RWPE1 (cell line): ENCODE results near the gene RABL2A.
"Not testable (repeated sequence)": the region's sequence is repeated elsewhere in the genome, so short reads cannot be mapped to it uniquely, and the experiment has no call there.

ENCODE experiments used
- CTCF ChIA-PET: fragments of 350-600 bp; sonication (Branson Sonifier 250); formaldehyde crosslinking; extraction: SDS; loops from one replicate; lab custom pipeline; 2021; lab: Yijun Ruan, JAX
- POLR2A ChIA-PET: fragments of 400-600 bp; formaldehyde crosslinking; extraction: SDS; loops from one replicate; lab custom pipeline; 2020; ENCODE audit warnings: antibody characterized with exemption; ENCODE audit not compliant: low non-redundant PET; lab: Yijun Ruan, JAX
- DNase-seq: peaks from one replicate; pipeline ENCODE4 v3.0.0; 2012; ENCODE audit warnings: low spot score
- H3K27ac ChIP-seq: fragments of 450-650 bp; 2 replicates; pipeline ENCODE4 v1.5.1; 2017
- TF ChIP-seq, protein P1 (sequence below): fragments of 450-650 bp; conservative IDR thresholded peaks from 2 replicates; pipeline ENCODE4 v1.5.1; 2017; ENCODE audit warnings: low read depth, mild to moderate bottlenecking

RABL2A gene

DNA sequence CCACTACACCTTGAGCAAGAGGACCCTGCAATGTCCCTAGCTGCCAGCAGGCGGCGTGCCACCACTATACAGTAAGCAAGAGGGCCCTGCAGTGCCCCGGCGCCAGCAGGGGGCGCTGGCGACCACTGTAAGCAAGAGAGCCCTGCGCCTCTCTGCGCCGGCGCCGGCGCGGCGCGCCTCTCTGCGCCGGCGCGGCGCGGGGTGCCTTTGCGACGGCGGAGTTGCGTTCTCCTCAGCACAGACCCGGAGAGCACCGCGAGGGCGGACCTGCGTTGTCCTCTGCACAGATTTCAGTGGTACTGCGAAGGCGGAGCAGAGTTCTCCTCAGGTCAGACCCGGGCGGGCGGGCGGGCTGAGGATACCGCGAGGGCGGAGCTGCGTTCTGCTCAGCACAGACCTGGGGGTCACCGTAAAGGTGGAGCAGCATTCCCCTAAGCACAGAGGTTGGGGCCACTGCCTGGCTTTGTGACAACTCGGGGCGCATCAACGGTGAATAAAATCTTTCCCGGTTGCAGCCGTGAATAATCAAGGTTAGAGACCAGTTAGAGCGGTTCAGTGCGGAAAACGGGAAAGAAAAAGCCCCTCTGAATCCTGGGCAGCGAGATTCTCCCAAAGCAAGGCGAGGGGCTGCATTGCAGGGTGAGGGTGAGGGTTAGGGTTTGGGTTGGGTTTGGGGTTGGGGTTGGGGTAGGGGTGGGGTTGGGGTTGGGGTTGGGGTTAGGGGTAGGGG lies 24.9 kb upstream of the RABL2A start:
- POLR2A ChIA-PET = not testable (repeated sequence)

DNA sequence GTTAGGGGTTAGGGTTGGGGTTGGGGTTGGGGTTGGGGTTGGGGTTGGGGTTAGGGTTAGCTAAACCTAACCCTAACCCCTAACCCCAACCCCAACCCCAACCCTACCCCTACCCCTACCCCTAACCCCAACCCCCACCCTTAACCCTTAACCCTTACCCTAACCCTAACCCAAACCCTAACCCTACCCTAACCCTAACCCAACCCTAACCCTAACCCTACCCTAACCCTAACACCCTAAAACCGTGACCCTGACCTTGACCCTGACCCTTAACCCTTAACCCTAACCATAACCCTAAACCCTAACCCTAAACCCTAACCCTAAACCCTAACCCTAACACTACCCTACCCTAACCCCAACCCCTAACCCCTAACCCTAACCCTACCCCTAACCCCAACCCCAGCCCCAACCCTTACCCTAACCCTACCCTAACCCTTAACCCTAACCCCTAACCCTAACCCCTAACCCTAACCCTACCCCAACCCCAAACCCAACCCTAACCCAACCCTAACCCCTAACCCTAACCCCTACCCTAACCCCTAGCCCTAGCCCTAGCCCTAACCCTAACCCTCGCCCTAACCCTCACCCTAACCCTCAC lies 24.1 kb upstream of the RABL2A start:
- peak overlapping the region; percentile 94 for H3K27ac ChIP-seq
- no peak for DNase-seq
- ChIA-PET POLR2A (no interaction called here), CTCF (no interaction called here)
- TF ChIP-seq, protein P1, sequence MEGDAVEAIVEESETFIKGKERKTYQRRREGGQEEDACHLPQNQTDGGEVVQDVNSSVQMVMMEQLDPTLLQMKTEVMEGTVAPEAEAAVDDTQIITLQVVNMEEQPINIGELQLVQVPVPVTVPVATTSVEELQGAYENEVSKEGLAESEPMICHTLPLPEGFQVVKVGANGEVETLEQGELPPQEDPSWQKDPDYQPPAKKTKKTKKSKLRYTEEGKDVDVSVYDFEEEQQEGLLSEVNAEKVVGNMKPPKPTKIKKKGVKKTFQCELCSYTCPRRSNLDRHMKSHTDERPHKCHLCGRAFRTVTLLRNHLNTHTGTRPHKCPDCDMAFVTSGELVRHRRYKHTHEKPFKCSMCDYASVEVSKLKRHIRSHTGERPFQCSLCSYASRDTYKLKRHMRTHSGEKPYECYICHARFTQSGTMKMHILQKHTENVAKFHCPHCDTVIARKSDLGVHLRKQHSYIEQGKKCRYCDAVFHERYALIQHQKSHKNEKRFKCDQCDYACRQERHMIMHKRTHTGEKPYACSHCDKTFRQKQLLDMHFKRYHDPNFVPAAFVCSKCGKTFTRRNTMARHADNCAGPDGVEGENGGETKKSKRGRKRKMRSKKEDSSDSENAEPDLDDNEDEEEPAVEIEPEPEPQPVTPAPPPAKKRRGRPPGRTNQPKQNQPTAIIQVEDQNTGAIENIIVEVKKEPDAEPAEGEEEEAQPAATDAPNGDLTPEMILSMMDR = no peak

More for the DNA sequence above, 24.9 kb upstream of the RABL2A start:
- CTCF ChIA-PET, H3K27ac ChIP-seq, DNase-seq: not testable (repeated sequence)
- TF ChIP-seq, protein P1 = peak; percentile 51

DNA sequence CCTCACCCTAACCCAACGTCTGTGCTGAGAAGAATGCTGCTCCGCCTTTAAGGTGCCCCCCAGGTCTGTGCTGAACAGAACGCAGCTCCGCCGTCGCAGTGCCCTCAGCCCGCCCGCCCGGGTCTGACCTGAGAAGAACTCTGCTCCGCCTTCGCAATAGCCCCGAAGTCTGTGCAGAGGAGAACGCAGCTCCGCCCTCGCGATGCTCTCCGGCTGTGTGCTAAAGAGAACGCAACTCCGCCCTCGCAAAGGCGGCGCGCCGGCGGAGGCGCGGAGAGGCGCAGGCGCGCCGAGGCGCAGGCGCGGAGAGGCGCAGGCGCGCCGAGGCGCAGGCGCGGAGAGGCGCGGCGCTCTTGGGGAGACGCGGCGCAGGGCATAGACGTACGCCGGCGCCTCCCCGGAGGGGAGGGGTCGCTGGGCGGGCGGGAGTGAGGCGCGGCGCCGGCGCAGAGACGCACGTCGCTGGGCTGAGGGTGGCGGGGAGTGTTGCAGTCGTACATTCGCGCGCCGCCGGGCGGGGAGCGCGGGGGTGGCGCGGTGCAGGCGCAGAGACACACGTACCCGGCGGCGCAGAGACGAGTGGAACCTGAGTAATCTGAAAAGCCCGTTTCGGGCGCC lies 23.5 kb upstream of the RABL2A start:
- POLR2A ChIA-PET = not testable (repeated sequence)
- peak; percentile 58 for DNase-seq
- CTCF ChIA-PET = interaction anchor here (1.1 to 1.2 kb wide), 2 partner anchors 71 to 117 kb away, joined by 3 to 4 read pairs; no protein-coding TSS in a partner anchor
- H3K27ac ChIP-seq = peak overlapping the region; percentile 94

DNA sequence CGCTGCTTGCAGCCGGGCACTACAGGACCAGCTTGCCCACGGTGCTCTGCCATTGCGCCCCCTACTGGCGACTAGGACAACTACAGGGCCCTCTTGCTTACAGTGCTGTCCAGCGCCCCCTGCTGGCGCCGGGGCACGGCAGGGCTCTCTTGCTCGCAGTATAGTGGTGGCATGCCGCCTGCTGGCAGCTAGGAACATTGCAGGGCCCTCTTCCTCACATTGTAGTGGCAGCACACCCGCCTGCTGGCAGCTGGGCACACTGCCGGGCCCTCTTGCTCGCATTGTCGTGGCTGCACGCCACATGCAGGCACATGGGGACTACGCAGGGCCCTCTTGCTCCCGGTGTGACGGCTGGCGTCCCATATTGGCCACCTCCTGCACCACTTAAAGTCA lies 23.0 kb upstream of the RABL2A start:
- POLR2A ChIA-PET = not testable (repeated sequence)
- TF ChIP-seq, protein P1 = peak; percentile 100
- DNase-seq = peak; percentile 26
- H3K27ac ChIP-seq = peak overlapping the region; percentile 94
- CTCF ChIA-PET = interaction anchor here (0.6 to 1.2 kb wide), 3 partner anchors 70 to 279 kb away, joined by 3 to 4 read pairs (median 3); no protein-coding TSS in a partner anchor

DNA sequence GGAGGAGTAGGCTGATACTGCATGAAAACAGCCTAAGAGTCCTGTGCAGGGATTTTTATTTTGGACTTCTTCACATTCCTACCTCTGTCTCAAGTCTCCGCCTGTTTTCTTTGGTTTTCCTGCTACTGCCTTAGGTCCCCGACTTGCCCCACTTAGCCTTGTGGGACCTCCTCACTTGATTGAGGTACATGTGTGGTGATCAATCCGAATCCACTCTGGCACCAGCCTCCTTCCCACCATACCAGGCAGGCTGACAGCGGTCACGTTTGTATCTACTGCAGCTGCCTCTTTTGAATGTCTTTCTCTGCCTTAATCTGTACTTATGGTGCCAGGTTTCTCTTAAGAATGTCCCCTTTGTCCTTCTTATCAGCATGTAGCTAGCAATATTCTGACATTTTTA lies 22.4 kb upstream of the RABL2A start:
- POLR2A ChIA-PET, DNase-seq: not testable (repeated sequence)
- CTCF ChIA-PET = interaction anchor here (0.6 to 1.2 kb wide), 3 partner anchors 69 to 279 kb away, joined by 3 to 4 read pairs (median 3); no protein-coding TSS in a partner anchor
- peak overlapping the region; percentile 94 for H3K27ac ChIP-seq

DNA sequence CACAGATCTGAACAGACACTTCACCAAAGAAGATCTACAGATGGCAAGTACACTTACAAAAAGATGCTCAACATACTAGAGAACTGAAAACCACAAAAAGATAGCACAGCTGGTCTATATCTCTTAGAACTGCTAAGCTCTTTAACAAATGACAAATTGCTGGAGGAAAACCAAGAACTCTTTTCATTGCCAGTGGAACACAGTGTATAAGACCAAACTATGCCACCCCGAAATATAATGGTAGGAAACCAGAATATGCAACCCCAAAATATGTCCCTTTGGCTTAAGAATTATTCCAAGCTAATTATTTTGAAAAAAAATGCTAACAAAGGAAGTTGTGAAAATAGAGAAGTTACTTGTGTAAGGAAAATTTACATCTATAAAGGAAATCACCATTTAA lies 21.0 kb upstream of the RABL2A start:
- H3K27ac ChIP-seq, POLR2A ChIA-PET, DNase-seq, CTCF ChIA-PET: not testable (repeated sequence)

DNA sequence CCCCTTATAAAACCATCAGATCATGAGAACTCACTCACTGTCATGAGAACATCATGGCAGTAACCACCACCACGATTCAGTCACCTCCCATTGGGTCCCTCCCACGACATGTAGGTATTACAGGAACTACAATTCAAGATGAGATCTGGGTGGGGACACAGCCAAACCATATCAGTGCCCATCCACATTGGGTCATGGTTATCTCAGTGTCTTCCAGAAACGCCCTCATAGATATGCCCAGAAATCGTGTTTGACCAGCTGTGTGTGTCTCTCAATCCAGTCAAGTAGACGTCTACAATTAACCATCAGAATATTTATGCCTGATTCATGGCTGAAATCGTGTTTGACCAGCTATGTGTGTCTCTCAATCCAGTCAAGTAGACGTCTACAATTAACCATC lies 17.2 kb upstream of the RABL2A start:
- POLR2A ChIA-PET, H3K27ac ChIP-seq: not testable (repeated sequence)

DNA sequence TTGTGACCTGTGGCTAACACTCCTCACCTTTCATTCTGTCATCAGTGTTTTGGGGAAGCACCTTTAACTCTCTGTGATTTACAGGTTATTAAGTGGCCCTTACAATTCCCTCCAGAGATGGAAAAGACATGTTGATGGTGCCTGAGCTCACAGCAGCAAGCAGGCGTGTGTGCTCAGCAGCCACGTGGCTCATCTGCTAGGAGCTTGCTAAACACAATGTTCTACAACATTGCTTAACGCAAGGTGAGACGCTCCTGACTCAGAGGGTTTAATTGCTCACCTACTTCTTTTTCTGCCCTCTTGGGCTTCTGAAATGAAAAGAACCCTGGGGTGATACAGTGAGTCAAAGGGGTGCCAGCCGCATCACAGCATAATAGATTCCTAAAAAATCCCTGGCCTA lies 6.1 kb upstream of the RABL2A start:
- CTCF ChIA-PET, POLR2A ChIA-PET, DNase-seq, H3K27ac ChIP-seq: not testable (repeated sequence)

More for the DNA sequence above, 17.2 kb upstream of the RABL2A start:
- CTCF ChIA-PET, DNase-seq: not testable (repeated sequence)

DNA sequence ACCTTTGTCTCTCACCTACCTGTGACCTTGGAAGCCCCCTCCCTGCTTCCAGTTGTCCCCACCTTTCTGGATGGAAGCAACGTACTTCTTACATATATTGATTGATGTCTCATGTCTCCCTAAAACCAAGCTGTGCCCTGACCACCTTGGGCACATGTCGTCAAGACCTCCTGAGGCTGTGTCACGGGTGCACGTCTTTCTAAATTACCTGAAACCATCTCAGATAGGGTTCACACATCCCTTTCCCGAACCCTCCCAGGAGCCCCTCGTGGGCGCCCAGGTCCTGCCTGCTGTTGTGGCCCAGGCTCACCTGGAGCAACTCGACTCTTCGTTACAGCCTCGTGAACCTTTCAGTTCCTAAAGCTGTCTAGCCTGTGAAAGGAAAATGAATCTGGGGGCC lies 1.2 kb upstream of the RABL2A start:
- H3K27ac ChIP-seq, CTCF ChIA-PET, POLR2A ChIA-PET, DNase-seq: not testable (repeated sequence)

DNA sequence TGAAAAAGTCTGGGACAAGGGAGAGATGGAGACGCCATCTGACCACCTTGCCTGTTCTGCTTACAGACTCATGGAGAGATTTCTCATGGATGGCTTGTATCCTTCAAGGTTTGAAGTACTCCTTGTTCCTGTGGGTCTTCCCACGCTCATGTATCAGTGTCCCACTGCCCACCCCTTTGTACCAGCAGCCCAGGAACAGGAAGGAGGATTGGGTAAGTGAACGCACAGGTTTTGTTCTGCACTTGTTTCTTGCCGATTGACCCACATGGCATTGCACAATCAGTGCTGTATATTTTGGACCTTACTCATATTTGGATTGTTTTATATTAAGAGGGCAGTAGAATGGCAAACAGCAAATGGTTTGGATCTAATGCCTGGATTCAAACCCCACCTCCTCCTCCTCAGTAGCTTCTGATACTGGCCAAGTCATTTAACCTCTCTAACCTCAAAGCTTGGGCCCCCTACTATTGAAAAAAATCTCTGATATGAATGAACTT lies 5.8 kb downstream of the RABL2A start:
- CTCF ChIA-PET, DNase-seq, POLR2A ChIA-PET, H3K27ac ChIP-seq: not testable (repeated sequence)

DNA sequence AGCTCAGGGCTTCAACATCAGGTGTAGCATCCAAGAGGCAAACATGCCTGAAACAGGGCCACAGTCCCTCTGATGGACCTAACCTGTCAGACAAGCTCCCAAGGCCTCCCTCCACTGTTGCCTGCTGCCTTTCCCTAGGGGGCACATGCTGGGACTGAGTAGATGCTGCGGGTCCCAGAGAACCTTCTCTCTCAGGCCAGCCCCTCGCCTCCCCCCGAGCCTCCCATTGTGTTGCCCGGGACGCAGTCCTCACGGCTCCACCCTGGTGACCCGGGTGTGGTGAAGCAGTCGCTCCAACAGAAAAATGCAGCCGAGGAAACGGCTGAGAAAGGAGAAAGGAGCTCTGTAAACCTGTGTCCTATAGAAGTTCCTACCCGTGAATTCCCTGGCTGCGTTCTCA lies 8.3 kb downstream of the RABL2A start:
- DNase-seq, POLR2A ChIA-PET, CTCF ChIA-PET, H3K27ac ChIP-seq: not testable (repeated sequence)

DNA sequence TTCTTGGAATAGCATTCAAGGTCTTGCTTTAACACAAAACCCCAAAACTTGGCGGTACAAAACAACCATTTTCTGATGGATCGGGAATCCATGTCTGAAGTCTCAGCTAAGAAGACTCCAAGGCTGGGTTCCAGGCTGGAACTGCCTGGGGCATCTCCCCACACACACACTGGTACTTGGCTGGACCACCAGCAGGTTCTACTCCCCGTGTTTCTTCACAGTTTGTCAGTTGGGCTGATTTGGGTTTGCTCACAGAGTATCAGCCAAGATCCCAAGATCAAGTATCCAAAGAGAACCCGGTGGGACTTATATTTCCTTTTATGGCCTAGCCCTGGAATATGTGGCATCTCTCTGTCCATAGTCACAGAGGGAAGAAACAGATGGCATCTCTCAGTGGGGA lies 9.2 kb downstream of the RABL2A start:
- CTCF ChIA-PET, DNase-seq, POLR2A ChIA-PET, H3K27ac ChIP-seq: not testable (repeated sequence)

DNA sequence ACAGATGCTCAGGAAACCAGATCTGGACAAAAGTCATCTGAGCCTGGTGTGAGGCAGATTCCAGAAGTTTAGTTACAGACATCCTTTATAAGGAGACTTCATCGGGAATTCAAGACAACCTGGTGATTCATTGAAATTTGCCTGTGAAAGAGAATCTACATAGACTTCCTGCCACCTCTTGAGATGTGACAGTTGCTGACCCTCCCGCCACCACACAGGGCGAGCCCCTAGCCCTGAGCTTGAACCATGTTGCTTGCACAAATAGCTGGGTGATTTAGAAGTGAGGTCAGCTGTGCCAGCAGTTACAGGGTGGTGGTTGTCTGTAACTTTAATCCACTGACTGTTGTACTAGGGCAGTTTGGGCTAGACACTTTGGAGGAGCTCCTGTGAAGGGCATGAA lies 11.0 kb downstream of the RABL2A start:
- DNase-seq, H3K27ac ChIP-seq, CTCF ChIA-PET, POLR2A ChIA-PET: not testable (repeated sequence)
